ENCODE measurements around the gene PPP2R5A.

GRCh38 chr1:212241501-212241900 is 43.7 kb upstream of the PPP2R5A start:
- TF ChIP-seq POLR2AphosphoS5 (IDR thresholded peaks at IDR 0.05; ENCODE audit: low read depth, low read length): no peak
- no peak for TF ChIP-seq POLR2A (IDR thresholded peaks at IDR 0.05; ENCODE audit: low read depth, low read length)
- TF ChIP-seq TAF1 (IDR thresholded peaks at IDR 0.05; ENCODE audit: borderline replicate concordance, low read depth, low read length): no peak

Data from GM12892 (cell line).